ENCODE data around the gene VIM.
"Not testable (repeated sequence)": the region's sequence is repeated elsewhere in the genome, so short reads cannot be mapped to it uniquely, and the experiment has no call there.

The VIM gene

GRCh38 chr10:17257466-17258321 is 29.7 kb downstream of the VIM start:
- DNase-seq = peak; percentile 56

GRCh38 chr10:17262502-17262901 is 34.5 kb downstream of the VIM start:
- no peak for DNase-seq

GRCh38 chr10:17263580-17263979 is 35.5 kb downstream of the VIM start:
- DNase-seq = no peak

- no peak for DNase-seq
Measured at GRCh38 chr10:17265468-17265867, 37.4 kb downstream of the VIM start.

GRCh38 chr10:17266549-17266948 is 38.5 kb downstream of the VIM start:
- not testable (repeated sequence) for DNase-seq

GRCh38 chr10:17272648-17273047 is 44.6 kb downstream of the VIM start:
- DNase-seq = no peak

GRCh38 chr10:17273403-17273802 is 45.4 kb downstream of the VIM start:
- no peak for DNase-seq

GRCh38 chr10:17276756-17277424 is 48.8 kb downstream of the VIM start:
- DNase-seq = no peak

GRCh38 chr10:17278607-17279240 is 50.7 kb downstream of the VIM start:
- no peak for DNase-seq

- no peak for DNase-seq
Measured at GRCh38 chr10:17282311-17282710, 54.3 kb downstream of the VIM start.

GRCh38 chr10:17286562-17287550 is 58.8 kb downstream of the VIM start:
- no peak for DNase-seq
